ENCODE results near the gene MUSTN1.

The MUSTN1 gene

DNA sequence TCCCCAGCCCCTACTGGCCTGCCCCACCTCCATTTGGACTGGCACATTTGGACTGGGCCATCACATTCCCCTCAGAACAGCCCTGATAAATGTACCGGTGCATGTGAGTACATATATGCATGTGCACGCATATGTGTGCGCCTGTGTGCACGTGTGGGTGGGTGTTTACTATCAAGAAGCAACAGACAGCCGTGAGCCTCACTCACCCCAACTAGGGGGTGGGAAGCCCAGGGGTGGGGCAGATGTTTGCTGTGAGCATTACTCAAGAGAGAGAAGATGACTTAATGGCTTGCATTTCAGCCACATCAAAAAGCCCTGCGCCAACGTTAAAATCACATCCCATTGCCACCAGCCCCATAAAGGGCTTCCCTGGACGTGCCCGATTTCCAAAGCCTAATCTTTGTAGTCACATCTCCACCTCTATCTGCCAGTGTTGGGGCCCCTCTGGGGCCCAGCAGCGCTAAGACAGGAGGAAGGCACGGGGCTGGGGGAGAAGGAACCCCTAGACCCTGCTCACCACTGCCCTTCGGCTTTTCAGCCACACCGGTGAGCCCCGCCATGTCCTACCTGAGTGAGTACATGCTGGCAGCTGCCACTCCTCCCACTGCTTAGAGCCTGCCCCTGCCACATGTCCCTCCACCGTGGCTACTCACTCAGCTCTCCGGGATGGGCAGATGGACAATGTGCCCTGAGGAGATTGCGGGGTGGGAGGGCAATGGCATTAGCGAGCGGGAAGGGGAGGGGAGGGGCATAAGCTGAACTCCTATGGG is 29.4 kb downstream of the MUSTN1 start:
- no peak for DNase-seq (ENCODE audit: low spot score)

GRCh38 chr3:52801839-52802238 is 33.0 kb downstream of the MUSTN1 start:
- no peak for DNase-seq (ENCODE audit: low spot score)

DNA sequence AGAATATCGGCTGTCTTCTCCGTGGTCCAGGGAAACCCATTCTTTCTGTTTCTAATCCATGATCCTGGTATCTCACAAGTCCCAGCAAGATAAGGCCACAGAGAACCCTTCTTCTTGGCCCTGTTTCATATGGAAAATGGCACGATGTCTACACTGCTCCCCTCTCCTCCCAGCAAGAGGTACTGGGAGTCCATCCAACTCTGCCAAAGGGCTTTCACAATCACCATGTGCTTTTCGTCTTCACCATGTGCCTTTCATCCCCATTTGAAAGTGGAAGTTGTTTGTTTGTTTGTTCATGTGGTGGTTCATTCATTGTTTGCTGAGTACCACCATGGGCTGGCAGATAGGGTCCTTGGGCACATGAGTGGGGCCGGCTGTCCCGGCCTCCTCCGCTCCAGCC is 34.7 kb downstream of the MUSTN1 start:
- no peak for DNase-seq (ENCODE audit: low spot score)

- no peak for DNase-seq (ENCODE audit: low spot score)
Observed at GRCh38 chr3:52798978-52799476, 35.8 kb downstream of the MUSTN1 start.

GRCh38 chr3:52798376-52798977 is 36.3 kb downstream of the MUSTN1 start:
- no peak for DNase-seq (ENCODE audit: low spot score)

GRCh38 chr3:52796411-52796810 is 38.4 kb downstream of the MUSTN1 start:
- no peak for DNase-seq (ENCODE audit: low spot score)

DNA sequence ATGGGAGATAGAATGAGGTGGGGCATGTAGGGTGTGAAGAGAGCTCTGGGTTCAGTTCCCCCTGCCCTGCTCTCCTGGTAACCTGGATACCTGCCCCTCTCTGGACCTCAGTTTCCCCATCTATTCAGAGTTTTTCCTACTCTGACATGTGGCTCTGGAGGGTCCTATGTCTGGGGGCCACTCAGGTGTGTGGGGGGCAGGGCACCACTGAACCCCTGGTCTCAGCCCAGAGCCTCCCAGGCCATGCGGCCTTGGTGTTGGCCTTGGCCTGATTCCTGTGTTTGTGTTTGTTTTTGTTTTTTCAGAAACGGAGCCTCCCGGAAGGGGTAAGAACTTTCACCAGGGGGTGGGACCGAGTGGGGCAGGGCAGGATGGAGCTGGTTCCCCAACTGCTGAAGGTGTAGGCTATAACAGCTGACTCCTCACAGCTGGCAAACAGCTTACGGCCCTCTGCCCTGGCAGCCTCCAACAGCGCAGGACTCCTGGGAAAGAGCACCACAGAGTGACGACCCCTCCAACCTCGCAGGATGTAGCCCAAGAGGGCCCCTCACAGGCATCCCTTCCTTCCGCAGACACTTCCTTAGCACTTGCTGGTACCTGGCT is 39.4 kb downstream of the MUSTN1 start:
- DNase-seq (ENCODE audit: low spot score) = no peak

GRCh38 chr3:52794612-52795099 is 40.2 kb downstream of the MUSTN1 start, which contains the start of gene ITIH3:
ITIH3 (plus strand) TSS chr3:52794796; CDS start chr3:52794804, 8 bp downstream.
- no peak for DNase-seq (ENCODE audit: low spot score)

DNA sequence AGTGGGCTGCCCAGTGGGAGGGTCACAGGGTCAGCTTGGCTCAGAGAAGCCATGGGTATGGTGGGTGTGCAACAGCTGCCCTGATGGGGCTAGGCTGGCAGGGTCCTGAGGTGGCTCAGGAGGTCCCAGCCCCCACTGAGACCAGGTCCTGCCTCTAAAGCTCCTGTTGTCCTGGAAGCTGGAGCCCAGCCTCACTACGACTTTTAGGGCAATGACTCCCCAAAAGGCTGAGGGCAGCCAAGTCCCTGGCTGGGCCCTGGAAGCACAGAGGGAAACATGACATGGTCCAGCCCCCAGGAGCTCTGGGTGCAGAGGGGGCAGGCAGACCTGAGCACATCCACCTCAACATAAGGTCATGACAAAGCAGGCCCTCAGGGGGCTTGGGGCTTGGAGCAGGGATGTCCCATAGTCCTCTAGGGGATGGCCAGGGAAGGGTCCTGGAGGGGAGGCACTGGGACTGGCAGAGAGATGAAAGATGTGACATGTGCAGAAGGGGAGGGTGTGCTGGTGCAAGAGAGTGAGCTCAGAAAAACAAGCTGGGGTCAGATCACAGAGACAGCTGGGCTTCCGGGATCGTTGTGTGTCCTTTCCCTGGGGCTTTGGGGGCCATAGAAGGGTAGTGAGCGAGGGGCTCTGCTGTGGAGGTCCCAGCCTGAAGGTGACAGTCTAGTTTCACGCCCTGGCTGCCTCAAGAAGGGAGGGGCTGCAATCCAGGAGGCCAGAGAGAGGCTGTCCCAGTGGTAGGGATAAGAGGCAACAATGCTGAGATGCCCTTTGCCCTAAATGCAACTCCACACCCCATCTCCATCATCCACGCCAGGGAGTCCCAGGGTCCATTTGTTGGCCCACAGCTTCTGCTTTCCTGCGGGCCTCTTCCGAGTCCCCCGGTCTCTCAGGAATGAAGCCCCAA is 40.9 kb downstream of the MUSTN1 start:
- DNase-seq (ENCODE audit: low spot score) = no peak

GRCh38 chr3:52792961-52793695 is 41.7 kb downstream of the MUSTN1 start:
- no peak for DNase-seq (ENCODE audit: low spot score)

GRCh38 chr3:52792413-52792812 is 42.4 kb downstream of the MUSTN1 start:
- no peak for DNase-seq (ENCODE audit: low spot score)

- no peak for DNase-seq (ENCODE audit: low spot score)
Observed at GRCh38 chr3:52791928-52792327, 42.9 kb downstream of the MUSTN1 start.

- no peak for DNase-seq (ENCODE audit: low spot score)
Observed at GRCh38 chr3:52791366-52791765, 43.5 kb downstream of the MUSTN1 start.

DNA sequence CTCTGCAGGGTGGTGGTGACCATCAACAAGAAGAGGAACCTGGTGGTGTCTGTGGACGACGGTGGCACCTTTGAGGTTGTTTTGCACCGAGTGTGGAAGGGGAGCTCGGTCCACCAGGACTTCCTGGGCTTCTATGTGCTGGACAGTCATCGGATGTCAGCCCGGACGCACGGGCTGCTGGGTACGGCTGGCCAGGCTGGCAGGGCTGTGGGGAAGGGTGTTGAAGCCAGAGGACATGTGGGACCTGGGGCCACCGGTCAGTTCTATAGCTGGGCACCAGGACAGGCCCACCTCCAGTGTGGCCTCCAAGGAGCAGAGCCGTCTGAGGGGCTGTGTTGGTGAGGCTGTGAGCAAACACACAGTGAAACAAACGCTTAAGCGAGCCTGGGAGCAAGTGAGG is 44.1 kb downstream of the MUSTN1 start:
- DNase-seq (ENCODE audit: low spot score) = no peak

DNA sequence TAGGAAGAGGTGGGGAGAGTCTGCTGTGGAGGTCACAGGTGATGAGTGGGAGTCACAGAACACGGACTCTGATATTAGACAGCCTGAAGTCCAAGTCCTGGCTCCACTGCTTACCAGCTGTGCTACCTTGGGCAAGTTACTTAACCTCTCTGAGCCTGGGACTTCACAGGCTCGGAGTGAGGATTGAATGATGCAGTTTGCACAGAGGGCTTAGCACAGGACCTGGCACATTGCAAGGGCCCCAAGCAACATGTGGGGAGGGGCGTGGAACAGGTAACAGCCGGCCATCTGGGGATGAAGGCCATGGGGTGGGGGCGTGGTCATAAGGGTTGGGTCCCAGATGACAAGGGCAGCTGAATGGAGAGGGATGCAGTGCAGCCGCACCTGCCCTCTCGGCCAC is 44.5 kb downstream of the MUSTN1 start:
- no peak for DNase-seq (ENCODE audit: low spot score)

DNA sequence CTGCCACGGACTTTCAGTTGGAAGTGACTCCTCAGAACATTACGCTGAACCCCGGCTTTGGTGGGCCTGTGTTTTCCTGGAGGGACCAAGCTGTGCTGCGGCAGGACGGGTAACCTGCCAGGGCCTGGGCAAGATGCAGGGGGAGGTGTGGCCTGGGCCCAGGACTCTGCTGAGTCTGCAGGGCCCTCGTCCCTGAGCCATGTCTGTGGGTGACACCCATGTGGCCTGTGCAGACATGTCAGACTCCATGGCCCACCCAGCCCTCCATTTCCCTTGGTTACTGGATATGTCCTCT is 45.1 kb downstream of the MUSTN1 start:
- no peak for DNase-seq (ENCODE audit: low spot score)

DNA sequence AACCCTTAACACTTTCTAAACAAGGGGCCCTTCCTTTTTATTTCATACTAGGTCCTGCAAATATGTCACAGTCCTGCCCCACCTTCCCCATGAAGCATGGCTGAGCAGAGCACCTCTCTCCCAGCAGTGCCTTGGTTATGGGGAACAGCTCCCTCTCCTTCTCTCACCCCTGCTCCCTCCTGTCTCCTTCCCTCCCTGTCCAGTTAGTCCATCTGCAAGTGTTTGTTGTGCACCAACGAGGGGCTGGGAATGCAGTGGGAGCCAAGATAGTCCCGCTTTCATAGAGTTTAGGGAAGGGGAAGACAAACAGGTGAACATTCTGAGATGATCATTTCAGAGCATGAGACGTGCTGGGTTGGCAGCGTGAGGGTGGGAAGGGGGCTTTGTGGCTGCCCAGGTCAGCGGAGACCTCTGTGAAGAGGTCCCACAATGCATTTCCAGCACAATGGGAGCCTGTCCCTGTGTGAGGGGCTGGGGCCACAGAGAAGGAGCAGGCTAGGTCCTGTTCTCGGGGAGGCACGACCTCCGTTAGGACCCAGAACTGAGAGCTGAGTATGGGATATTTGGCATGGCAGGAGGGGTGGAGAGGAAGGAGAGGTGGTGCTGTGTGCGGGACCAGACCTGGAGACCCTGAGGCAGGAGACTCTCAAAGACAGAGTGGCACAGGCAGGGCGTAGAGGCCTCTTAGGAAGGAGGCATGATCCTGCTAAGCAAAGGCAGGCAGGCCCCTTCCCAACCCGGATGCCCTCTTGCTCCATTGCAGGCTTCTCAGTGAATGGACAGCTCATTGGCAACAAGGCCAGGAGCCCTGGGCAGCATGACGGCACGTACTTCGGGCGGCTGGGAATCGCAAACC is 45.7 kb downstream of the MUSTN1 start:
- DNase-seq (ENCODE audit: low spot score) = no peak

- DNase-seq (ENCODE audit: low spot score) = no peak
Observed at GRCh38 chr3:52787672-52788625, 46.9 kb downstream of the MUSTN1 start.

- DNase-seq (ENCODE audit: low spot score) = no peak
Observed at GRCh38 chr3:52787246-52787645, 47.6 kb downstream of the MUSTN1 start.

All from Ammon's horn (tissue), 1 donor.